Measurements from ENCODE around the gene STYXL1.
"Not testable (repeated sequence)": the region's sequence is repeated elsewhere in the genome, so short reads cannot be mapped to it uniquely, and the experiment has no call there.

- not testable (repeated sequence) for TF ChIP-seq EZH2 (IDR thresholded peaks at IDR 0.05; ENCODE audit: insufficient read depth, poor library complexity, severe bottlenecking); EZH2phosphoT487 (IDR thresholded peaks at IDR 0.05; ENCODE audit: insufficient read depth, low read depth)
These were observed 10.9 kb upstream of the STYXL1 start for GRCh38 chr7:76058745-76059144.

All from GM23248 (cell line).